ENCODE results near the gene ORC6. TPM values are rescaled to one million over a fixed set of nuclear protein-coding genes. Genes with fewer than 3 reads are reported as not detected.

ORC6 gene
- total RNA-seq, 1 experiment from 2014 or later: 76.1 TPM

GRCh38 chr16:46702030-46702429 lies 12.6 kb downstream of the ORC6 start (continued):
- TF ChIP-seq, protein P1, sequence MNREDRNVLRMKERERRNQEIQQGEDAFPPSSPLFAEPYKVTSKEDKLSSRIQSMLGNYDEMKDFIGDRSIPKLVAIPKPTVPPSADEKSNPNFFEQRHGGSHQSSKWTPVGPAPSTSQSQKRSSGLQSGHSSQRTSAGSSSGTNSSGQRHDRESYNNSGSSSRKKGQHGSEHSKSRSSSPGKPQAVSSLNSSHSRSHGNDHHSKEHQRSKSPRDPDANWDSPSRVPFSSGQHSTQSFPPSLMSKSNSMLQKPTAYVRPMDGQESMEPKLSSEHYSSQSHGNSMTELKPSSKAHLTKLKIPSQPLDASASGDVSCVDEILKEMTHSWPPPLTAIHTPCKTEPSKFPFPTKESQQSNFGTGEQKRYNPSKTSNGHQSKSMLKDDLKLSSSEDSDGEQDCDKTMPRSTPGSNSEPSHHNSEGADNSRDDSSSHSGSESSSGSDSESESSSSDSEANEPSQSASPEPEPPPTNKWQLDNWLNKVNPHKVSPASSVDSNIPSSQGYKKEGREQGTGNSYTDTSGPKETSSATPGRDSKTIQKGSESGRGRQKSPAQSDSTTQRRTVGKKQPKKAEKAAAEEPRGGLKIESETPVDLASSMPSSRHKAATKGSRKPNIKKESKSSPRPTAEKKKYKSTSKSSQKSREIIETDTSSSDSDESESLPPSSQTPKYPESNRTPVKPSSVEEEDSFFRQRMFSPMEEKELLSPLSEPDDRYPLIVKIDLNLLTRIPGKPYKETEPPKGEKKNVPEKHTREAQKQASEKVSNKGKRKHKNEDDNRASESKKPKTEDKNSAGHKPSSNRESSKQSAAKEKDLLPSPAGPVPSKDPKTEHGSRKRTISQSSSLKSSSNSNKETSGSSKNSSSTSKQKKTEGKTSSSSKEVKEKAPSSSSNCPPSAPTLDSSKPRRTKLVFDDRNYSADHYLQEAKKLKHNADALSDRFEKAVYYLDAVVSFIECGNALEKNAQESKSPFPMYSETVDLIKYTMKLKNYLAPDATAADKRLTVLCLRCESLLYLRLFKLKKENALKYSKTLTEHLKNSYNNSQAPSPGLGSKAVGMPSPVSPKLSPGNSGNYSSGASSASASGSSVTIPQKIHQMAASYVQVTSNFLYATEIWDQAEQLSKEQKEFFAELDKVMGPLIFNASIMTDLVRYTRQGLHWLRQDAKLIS (CRISPR knock-in tag; IDR thresholded peaks at IDR 0.05; ENCODE audit: borderline replicate concordance): no peak
- TF ChIP-seq ATF3 (CRISPR knock-in tag; conservative IDR thresholded peaks at IDR 0.05): no peak
- TF ChIP-seq ZNF317 (CRISPR knock-in tag; IDR thresholded peaks at IDR 0.05; ENCODE audit: borderline replicate concordance, low read depth): no peak
- TF ChIP-seq ZNF232 (CRISPR knock-in tag; IDR thresholded peaks at IDR 0.05): no peak
- TF ChIP-seq, protein P2, sequence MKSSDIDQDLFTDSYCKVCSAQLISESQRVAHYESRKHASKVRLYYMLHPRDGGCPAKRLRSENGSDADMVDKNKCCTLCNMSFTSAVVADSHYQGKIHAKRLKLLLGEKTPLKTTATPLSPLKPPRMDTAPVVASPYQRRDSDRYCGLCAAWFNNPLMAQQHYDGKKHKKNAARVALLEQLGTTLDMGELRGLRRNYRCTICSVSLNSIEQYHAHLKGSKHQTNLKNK (CRISPR knock-in tag; IDR thresholded peaks at IDR 0.05): no peak
- TF ChIP-seq ESRRA (CRISPR knock-in tag; IDR thresholded peaks at IDR 0.05; ENCODE audit: borderline replicate concordance): no peak
- TF ChIP-seq JUN (CRISPR knock-in tag; IDR thresholded peaks at IDR 0.05): no peak
- TF ChIP-seq SOX15 (CRISPR knock-in tag; IDR thresholded peaks at IDR 0.05): no peak
- no peak for TF ChIP-seq ATF1 (CRISPR knock-in tag; IDR thresholded peaks at IDR 0.05)
- no peak for TF ChIP-seq HMGXB4 (CRISPR knock-in tag; IDR thresholded peaks at IDR 0.05)

DNA sequence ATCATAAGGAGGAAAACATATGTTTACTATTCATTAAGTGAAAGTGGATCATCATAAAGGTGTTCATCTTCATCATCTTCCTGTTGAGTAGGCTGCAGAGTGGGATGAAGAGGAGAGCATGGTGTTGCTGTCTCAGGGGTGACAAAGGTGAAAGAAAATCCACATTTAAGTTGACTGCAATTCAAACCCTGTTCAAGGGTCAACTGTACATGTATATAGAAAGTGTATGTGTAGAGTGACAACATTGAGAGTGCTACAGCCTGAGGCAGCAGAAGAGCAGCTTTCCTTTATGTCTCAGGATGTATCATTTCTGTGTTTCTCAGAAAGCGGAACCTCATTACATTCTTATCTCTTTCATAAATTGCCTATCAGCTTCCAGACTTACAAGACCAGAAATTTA lies 17.2 kb downstream of the ORC6 start:
- ChIA-PET CTCF (no interaction called here), POLR2A (no interaction called here)
- DNase-seq (ENCODE audit: low spot score) (no peak), ATAC-seq (no peak)
- Mint-ChIP-seq H3K4me1 (no peaks in the 10 kb centered on the region), H3K36me3 (peaks cover 3% of the 10 kb centered on the region; the same call in 1 of the 2 replicates), H3K27me3 (ENCODE audit: low read depth) (no peaks in the 10 kb centered on the region), H3K4me3 (no peak overlapping the region), H3K9me3 (no peaks in the 10 kb centered on the region), H3K27ac (no peak overlapping the region)
- TF ChIP-seq EMX1 (CRISPR knock-in tag; IDR thresholded peaks at IDR 0.05) (no peak), CTCF (IDR thresholded peaks at IDR 0.05) (no peak), CDX4 (CRISPR knock-in tag; IDR thresholded peaks at IDR 0.05; ENCODE audit: borderline replicate concordance) (no peak), GTF2I (CRISPR knock-in tag; conservative IDR thresholded peaks at IDR 0.05) (no peak), SMAD4 (CRISPR knock-in tag; IDR thresholded peaks at IDR 0.05) (no peak), ZNF219 (CRISPR knock-in tag; IDR thresholded peaks at IDR 0.05; ENCODE audit: borderline replicate concordance) (no peak), HMGXB4 (CRISPR knock-in tag; IDR thresholded peaks at IDR 0.05) (no peak), ZNF138 (CRISPR knock-in tag; conservative IDR thresholded peaks at IDR 0.05) (no peak), TP53 (CRISPR knock-in tag; IDR thresholded peaks at IDR 0.05) (no peak), NR2C2 (CRISPR knock-in tag; IDR thresholded peaks at IDR 0.05) (no peak), FOXP1 (CRISPR knock-in tag; IDR thresholded peaks at IDR 0.05; ENCODE audit: borderline replicate concordance) (no peak)
- TF ChIP-seq, protein P3, sequence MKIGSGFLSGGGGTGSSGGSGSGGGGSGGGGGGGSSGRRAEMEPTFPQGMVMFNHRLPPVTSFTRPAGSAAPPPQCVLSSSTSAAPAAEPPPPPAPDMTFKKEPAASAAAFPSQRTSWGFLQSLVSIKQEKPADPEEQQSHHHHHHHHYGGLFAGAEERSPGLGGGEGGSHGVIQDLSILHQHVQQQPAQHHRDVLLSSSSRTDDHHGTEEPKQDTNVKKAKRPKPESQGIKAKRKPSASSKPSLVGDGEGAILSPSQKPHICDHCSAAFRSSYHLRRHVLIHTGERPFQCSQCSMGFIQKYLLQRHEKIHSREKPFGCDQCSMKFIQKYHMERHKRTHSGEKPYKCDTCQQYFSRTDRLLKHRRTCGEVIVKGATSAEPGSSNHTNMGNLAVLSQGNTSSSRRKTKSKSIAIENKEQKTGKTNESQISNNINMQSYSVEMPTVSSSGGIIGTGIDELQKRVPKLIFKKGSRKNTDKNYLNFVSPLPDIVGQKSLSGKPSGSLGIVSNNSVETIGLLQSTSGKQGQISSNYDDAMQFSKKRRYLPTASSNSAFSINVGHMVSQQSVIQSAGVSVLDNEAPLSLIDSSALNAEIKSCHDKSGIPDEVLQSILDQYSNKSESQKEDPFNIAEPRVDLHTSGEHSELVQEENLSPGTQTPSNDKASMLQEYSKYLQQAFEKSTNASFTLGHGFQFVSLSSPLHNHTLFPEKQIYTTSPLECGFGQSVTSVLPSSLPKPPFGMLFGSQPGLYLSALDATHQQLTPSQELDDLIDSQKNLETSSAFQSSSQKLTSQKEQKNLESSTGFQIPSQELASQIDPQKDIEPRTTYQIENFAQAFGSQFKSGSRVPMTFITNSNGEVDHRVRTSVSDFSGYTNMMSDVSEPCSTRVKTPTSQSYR (CRISPR knock-in tag; IDR thresholded peaks at IDR 0.05): no peak
